ENCODE results near the gene PIP5KL1. TPM values are rescaled to one million over a fixed set of nuclear protein-coding genes. Genes with fewer than 3 reads are reported as not detected.

Gene PIP5KL1
- total RNA-seq, 1 experiment from 2014 or later: 3.9 TPM

DNA sequence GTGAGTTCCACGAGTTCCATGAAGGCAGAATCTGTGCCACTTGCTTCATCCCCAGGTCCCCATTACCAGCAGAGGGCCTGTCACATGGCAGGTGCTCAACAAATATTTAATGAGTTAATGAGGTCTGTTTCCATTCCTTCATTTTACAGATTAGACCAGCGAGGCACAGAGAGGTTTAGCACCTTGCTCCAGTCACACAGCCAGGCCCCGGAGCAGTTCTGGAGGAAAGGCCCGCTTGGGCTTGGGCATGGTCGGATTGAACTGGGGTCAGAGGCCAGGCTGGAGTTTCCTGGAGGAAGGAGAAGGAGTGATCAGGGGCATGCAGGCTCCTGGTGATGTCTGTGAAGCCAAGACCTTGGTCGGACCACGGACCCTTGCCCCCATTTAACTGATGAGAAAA is 9.8 kb downstream of the PIP5KL1 start:
- H3K4me1 ChIP-seq (ENCODE audit: insufficient read depth, low read length, poor library complexity, severe bottlenecking): peaks cover 22% of the 10 kb centered on the region
- no TSS peak for BruUV-seq (replicated peaks)
- no peak for TF ChIP-seq EZH2 (IDR thresholded peaks at IDR 0.05; ENCODE audit: borderline replicate concordance, low read depth, low read length, poor library complexity, severe bottlenecking)
- TF ChIP-seq CTCF (conservative IDR thresholded peaks at IDR 0.05; ENCODE audit: low read depth, low read length): no peak
- H3K4me3 ChIP-seq (ENCODE audit: low read depth, low read length, poor library complexity, severe bottlenecking): no peak overlapping the region
- H3K9me3 ChIP-seq (ENCODE audit: low read depth, low read length, poor library complexity, severe bottlenecking): no peaks in the 10 kb centered on the region
- H3K36me3 ChIP-seq (ENCODE audit: insufficient read depth, low read length, poor library complexity, severe bottlenecking): no peaks in the 10 kb centered on the region
- H3K27ac ChIP-seq (ENCODE audit: low read depth, low read length, poor library complexity, severe bottlenecking): no peak overlapping the region
- ChIA-PET POLR2A (ENCODE audit: low non-redundant PET) (no interaction called here), CTCF (interaction anchor here (0.6 to 1.1 kb wide), 4 partner anchors 9 to 1206 kb away, joined by 3 to 7 read pairs (median 4); partner anchors contain the start of gene TOR2A)
- intact Hi-C loops (cut with micrococcal nuclease; ENCODE audit: unreplicated experiment): loop anchor here (1.0 to 5.0 kb wide), 6 partner anchors 134 to 983 kb away; partner anchors contain the start of genes CDK9 and TOR2A
- no peak for DNase-seq (ENCODE audit: low spot score)
- no peaks in the 10 kb centered on the region for H3K27me3 ChIP-seq (replicated peaks; ENCODE audit: insufficient read depth, low read depth, low read length, poor library complexity)

DNA sequence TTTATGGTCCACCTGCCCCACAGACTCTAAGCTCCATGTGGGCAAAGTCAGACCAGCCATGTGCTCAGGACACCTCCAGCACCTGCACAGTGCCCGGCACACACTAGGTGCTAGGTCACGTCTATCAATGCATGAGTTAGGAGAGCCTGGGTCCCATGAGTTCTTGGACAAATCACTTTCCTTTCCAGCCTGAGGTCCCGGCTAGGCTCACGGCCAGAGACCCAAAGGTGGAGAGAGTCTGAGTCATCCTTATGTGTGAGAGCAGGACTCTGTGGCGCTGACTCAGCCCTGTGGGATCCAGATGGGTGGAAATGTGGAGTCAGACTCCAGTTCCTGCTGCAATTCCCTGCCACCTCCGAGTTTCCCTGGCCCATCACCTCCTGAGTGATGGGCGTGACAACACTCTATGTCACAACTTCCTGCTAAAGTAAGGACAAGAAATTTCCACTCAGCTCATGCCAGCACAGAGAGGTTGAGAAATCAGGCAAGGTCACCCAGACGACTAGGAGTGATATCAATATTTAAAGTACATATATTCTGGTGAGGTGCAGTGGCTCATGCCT is 11.2 kb downstream of the PIP5KL1 start:
- H3K4me1 ChIP-seq (ENCODE audit: insufficient read depth, low read length, poor library complexity, severe bottlenecking): peaks cover 22% of the 10 kb centered on the region
- intact Hi-C loops (cut with micrococcal nuclease; ENCODE audit: unreplicated experiment): loop anchor here (5.0 kb wide), 1 partner anchor 117 kb away; the partner anchor contains the start of gene FPGS
- no peak overlapping the region for H3K4me3 ChIP-seq (ENCODE audit: low read depth, low read length, poor library complexity, severe bottlenecking)
- ChIA-PET CTCF (no interaction called here), POLR2A (ENCODE audit: low non-redundant PET) (no interaction called here)
- no peaks in the 10 kb centered on the region for H3K36me3 ChIP-seq (ENCODE audit: insufficient read depth, low read length, poor library complexity, severe bottlenecking)
- H3K9me3 ChIP-seq (ENCODE audit: low read depth, low read length, poor library complexity, severe bottlenecking): no peaks in the 10 kb centered on the region
- no peaks in the 10 kb centered on the region for H3K27me3 ChIP-seq (replicated peaks; ENCODE audit: insufficient read depth, low read depth, low read length, poor library complexity)
- DNase-seq (ENCODE audit: low spot score): no peak
- H3K27ac ChIP-seq (ENCODE audit: low read depth, low read length, poor library complexity, severe bottlenecking): no peak overlapping the region
- BruUV-seq (replicated peaks): no TSS peak
- TF ChIP-seq EZH2 (IDR thresholded peaks at IDR 0.05; ENCODE audit: borderline replicate concordance, low read depth, low read length, poor library complexity, severe bottlenecking): no peak
- TF ChIP-seq CTCF (conservative IDR thresholded peaks at IDR 0.05; ENCODE audit: low read depth, low read length): no peak

DNA sequence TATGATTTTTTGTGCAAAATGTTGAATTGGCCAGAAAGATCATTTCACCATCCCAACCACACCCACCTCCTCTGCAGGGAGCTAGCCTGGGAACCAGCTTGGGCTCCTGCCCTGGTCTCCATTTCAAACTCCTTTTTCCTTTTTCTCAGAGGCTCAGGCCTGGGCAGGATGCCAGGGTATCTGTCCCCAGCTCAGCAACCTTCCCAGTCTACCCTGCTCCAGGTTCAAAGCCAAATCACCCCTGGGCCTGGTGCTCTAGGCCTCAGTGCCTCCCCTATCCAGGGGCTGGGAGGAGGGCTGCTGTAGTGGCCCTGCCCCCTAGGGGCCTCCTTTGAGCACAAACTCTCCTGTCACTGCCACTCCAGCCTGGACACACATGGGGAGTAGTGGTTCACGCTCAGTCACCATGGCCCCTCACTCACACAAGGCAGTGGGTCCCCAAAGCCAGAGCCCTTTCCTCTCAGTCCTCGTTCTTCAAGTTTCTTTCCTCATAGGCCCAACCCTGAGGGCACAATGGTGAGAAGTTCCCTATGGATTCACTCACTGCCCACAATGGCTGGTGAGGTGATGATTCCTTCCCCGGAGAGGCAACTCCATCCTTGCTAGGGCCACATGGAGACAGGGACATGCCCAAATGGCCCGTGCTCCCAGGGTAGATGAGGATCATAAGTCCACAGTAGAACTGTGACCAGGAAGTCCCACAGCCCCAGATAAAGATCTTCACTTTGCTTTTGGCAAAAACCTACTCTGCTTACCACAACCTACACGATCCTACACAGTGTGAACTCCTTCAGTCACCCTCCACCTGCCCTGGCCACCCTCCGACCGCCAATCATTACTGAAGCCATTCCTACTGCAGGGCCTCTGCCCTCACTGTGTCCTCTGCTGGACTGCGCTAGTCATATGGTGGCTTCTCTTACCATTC is 12.1 kb downstream of the PIP5KL1 start:
- Histone ChIP-seq H3K4me1 (ENCODE audit: insufficient read depth, low read length, poor library complexity, severe bottlenecking) (peaks cover 22% of the 10 kb centered on the region), H3K4me3 (ENCODE audit: low read depth, low read length, poor library complexity, severe bottlenecking) (no peak overlapping the region), H3K27me3 (replicated peaks; ENCODE audit: insufficient read depth, low read depth, low read length, poor library complexity) (no peaks in the 10 kb centered on the region), H3K36me3 (ENCODE audit: insufficient read depth, low read length, poor library complexity, severe bottlenecking) (no peaks in the 10 kb centered on the region), H3K27ac (ENCODE audit: low read depth, low read length, poor library complexity, severe bottlenecking) (no peak overlapping the region), H3K9me3 (ENCODE audit: low read depth, low read length, poor library complexity, severe bottlenecking) (no peaks in the 10 kb centered on the region)
- POLR2A ChIA-PET (ENCODE audit: low non-redundant PET): interaction anchor here (0.6 kb wide), 1 partner anchor 155 kb away, joined by 3 read pairs; no protein-coding TSS in a partner anchor
- no TSS peak for BruUV-seq (replicated peaks)
- DNase-seq (ENCODE audit: low spot score): no peak
- TF ChIP-seq EZH2 (IDR thresholded peaks at IDR 0.05; ENCODE audit: borderline replicate concordance, low read depth, low read length, poor library complexity, severe bottlenecking) (no peak), CTCF (conservative IDR thresholded peaks at IDR 0.05; ENCODE audit: low read depth, low read length) (no peak)
- intact Hi-C loops (cut with micrococcal nuclease; ENCODE audit: unreplicated experiment): loop anchor here (5.0 kb wide), 1 partner anchor 116 kb away; the partner anchor contains the start of gene FPGS
- CTCF ChIA-PET: no interaction called here

All from A673 (cell line).